Caco-2 (cell line): ENCODE results near the gene RHCG. TPM values are rescaled to one million over a fixed set of nuclear protein-coding genes. Genes with fewer than 3 reads are reported as not detected.

ENCODE experiments used
- BruUV-seq: library from RNA; stranded (reverse); fragments of 400-500 nt; replicated peaks from 2 replicates; lab custom pipeline; 2021; lab: Mats Ljungman, UMichigan
- CTCF ChIA-PET: fragments of 300-600 bp; sonication (Branson Sonifier 250); formaldehyde crosslinking; loops from one replicate; lab custom pipeline; 2022; ENCODE audit warnings: antibody characterized with exemption; lab: Charles Lee
- POLR2A ChIA-PET: fragments of 300-600 bp; sonication (Branson Sonifier 250); formaldehyde crosslinking; loops from one replicate; lab custom pipeline; 2022; ENCODE audit warnings: antibody characterized with exemption; lab: Charles Lee
- DNase-seq, 2 experiments: peaks; one replicate each; pipeline versions ENCODE4 v3.0.0 to v3.0.0-alpha.2; 2020 to 2022
- H3K27me3 ChIP-seq: replicated peaks from 2 replicates; pipeline ENCODE4 v1.6.0; 2011; ENCODE audit warnings: low read length; ENCODE audit not compliant: control insufficient read depth, insufficient read depth
- H3K36me3 ChIP-seq: 2 replicates; pipeline ENCODE4 v1.5.1; 2011; ENCODE audit warnings: low read length; ENCODE audit not compliant: control insufficient read depth, insufficient read depth
- H3K4me1 ChIP-seq: fragments of 250-450 bp; sonication (Bioruptor Pico); 2 replicates; pipeline ENCODE4 v1.5.1; 2020; ENCODE audit warnings: mild to moderate bottlenecking
- H3K4me3 ChIP-seq: 2 replicates; pipeline ENCODE4 v1.5.1; 2011; ENCODE audit warnings: low read depth, mild to moderate bottlenecking, control low read depth, low read length
- H3K9me3 ChIP-seq: fragments of 250-450 bp; sonication (Bioruptor Pico); 2 replicates; pipeline ENCODE4 v1.5.1; 2020; ENCODE audit warnings: mild to moderate bottlenecking, moderate library complexity
- H3K27ac Mint-ChIP-seq: one replicate; pipeline ENCODE4 v1.8.0; 2022; ENCODE audit warnings: mixed read lengths; ENCODE audit not compliant: unreplicated experiment
- H3K27me3 Mint-ChIP-seq: one replicate; pipeline ENCODE4 v1.8.0; 2022; ENCODE audit warnings: mixed read lengths; ENCODE audit not compliant: insufficient read depth, unreplicated experiment
- H3K36me3 Mint-ChIP-seq: one replicate; pipeline ENCODE4 v1.8.0; 2022; ENCODE audit warnings: mild to moderate bottlenecking, mixed read lengths; ENCODE audit not compliant: insufficient read depth, unreplicated experiment
- H3K4me1 Mint-ChIP-seq: one replicate; pipeline ENCODE4 v1.8.0; 2022; ENCODE audit warnings: low read depth, mixed read lengths; ENCODE audit not compliant: unreplicated experiment
- H3K4me3 Mint-ChIP-seq: one replicate; pipeline ENCODE4 v1.8.0; 2022; ENCODE audit warnings: mild to moderate bottlenecking, moderate library complexity, mixed read lengths; ENCODE audit not compliant: unreplicated experiment
- H3K9me3 Mint-ChIP-seq: one replicate; pipeline ENCODE4 v1.8.0; 2022; ENCODE audit warnings: mixed read lengths; ENCODE audit not compliant: unreplicated experiment
- CTCF ChIP-seq, 2 experiments: fragments of 200-600 bp in 1 of 2; IDR thresholded peaks; 1 replicate in 1 of 2; 2 replicates in 1 of 2; pipeline versions ENCODE4 v1.5.1 to v1.8.0; 2011 to 2022; ENCODE audit warnings: antibody characterized with exemption in 1 of 2, control low read depth in 1 of 2, inconsistent platforms in 1 of 2, low read depth in 1 of 2, low read length in 1 of 2, mild to moderate bottlenecking in 1 of 2, moderate library complexity in 1 of 2; ENCODE audit not compliant: insufficient read depth in 1 of 2, severe bottlenecking in 1 of 2, unreplicated experiment in 1 of 2
- intact Hi-C: fragments of 100-400 bp; cut with micrococcal nuclease; formaldehyde crosslinking; loops from one replicate; pipeline ENCODE4 v1.10.0; 2022; ENCODE audit not compliant: unreplicated experiment
- total RNA-seq: library from RNA; stranded (reverse); gene quantifications from 2 replicates; pipeline ENCODE4 v1.2.3, GENCODE V29; 2022

Gene RHCG
- total RNA-seq, 1 experiment from 2014 or later: not detected

GRCh38 chr15:89428246-89428645 lies 68.1 kb downstream of the RHCG start:
- ChIA-PET CTCF (interaction anchor here (1.6 kb wide), 1 partner anchor 11 kb away, joined by 4 read pairs; no protein-coding TSS in a partner anchor), POLR2A (interaction anchor here (0.6 to 1.3 kb wide), 2 partner anchors 52 to 147 kb away, joined by 3 to 5 read pairs; partner anchors contain the start of gene TICRR)

DNA sequence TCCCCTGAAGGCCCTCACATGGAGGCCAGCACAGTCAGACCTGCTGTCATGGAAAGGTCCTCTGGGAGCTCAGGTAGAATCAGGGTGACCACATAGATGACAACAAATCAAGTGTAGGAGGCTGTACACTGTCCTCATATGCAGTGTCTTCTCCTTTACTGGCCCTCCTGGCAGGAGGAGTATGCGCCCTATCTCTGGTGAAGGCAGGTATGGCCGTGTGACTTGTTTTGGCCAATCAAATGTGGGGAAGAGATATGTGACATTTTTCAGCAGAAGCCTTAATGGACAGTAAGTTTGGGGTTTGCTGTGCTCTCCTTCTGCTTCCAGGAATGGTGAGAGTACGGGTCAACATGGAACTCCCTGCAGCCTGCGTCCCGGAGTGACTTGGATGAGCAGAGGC lies 69.9 kb downstream of the RHCG start:
- H3K4me1 ChIP-seq: no peaks in the 10 kb centered on the region
- H3K36me3 ChIP-seq: no peaks in the 10 kb centered on the region
- no TSS peak for BruUV-seq
- H3K9me3 Mint-ChIP-seq: no peaks in the 10 kb centered on the region
- ChIA-PET CTCF (no interaction called here), POLR2A (no interaction called here)
- no peaks in the 10 kb centered on the region for H3K27me3 ChIP-seq
- no peaks in the 10 kb centered on the region for H3K36me3 Mint-ChIP-seq
- H3K27me3 Mint-ChIP-seq: no peaks in the 10 kb centered on the region
- no peak overlapping the region for H3K27ac Mint-ChIP-seq
- H3K4me1 Mint-ChIP-seq: peaks cover 7% of the 10 kb centered on the region
- no peak overlapping the region for H3K4me3 ChIP-seq
- no peak overlapping the region for H3K4me3 Mint-ChIP-seq
- H3K9me3 ChIP-seq: no peaks in the 10 kb centered on the region
- intact Hi-C loops: no loop called here
- no peak for DNase-seq
- no peak for TF ChIP-seq CTCF (IDR thresholded peaks at IDR 0.05; ENCODE audit: insufficient read depth in 1 of 2, low read depth in 1 of 2, low read length in 1 of 2, severe bottlenecking in 1 of 2, unreplicated experiment in 1 of 2)

More at GRCh38 chr15:89428246-89428645, 68.1 kb downstream of the RHCG start:
- H3K4me1 ChIP-seq: no peaks in the 10 kb centered on the region
- no peaks in the 10 kb centered on the region for H3K36me3 ChIP-seq
- Mint-ChIP-seq H3K36me3 (no peaks in the 10 kb centered on the region), H3K27ac (no peak overlapping the region), H3K4me1 (peaks cover 7% of the 10 kb centered on the region), H3K27me3 (no peaks in the 10 kb centered on the region), H3K4me3 (no peak overlapping the region), H3K9me3 (no peaks in the 10 kb centered on the region)
- no TSS peak for BruUV-seq
- no peaks in the 10 kb centered on the region for H3K27me3 ChIP-seq
- no peak for DNase-seq
- intact Hi-C loops: no loop called here
- no peak overlapping the region for H3K4me3 ChIP-seq
- H3K9me3 ChIP-seq: no peaks in the 10 kb centered on the region
- TF ChIP-seq CTCF (IDR thresholded peaks at IDR 0.05; ENCODE audit: insufficient read depth in 1 of 2, low read depth in 1 of 2, low read length in 1 of 2, severe bottlenecking in 1 of 2, unreplicated experiment in 1 of 2): no peak

- CTCF ChIA-PET: interaction anchor here (0.6 to 1.1 kb wide), 4 partner anchors 44 to 65 kb away, joined by 3 to 4 read pairs (median 4); no protein-coding TSS in a partner anchor
Observed at GRCh38 chr15:89423981-89424380, 72.4 kb downstream of the RHCG start.

More at GRCh38 chr15:89423981-89424380, 72.4 kb downstream of the RHCG start:
- H3K4me3 ChIP-seq: no peak overlapping the region
- H3K27me3 Mint-ChIP-seq: peaks cover 5% of the 10 kb centered on the region
- no peaks in the 10 kb centered on the region; the same call in 1 of the 2 replicates for H3K27me3 ChIP-seq
- no peaks in the 10 kb centered on the region for H3K9me3 Mint-ChIP-seq
- no peak overlapping the region for H3K27ac Mint-ChIP-seq
- DNase-seq: no peak
- no peak overlapping the region for H3K4me3 Mint-ChIP-seq
- intact Hi-C loops: no loop called here
- POLR2A ChIA-PET: no interaction called here
- H3K9me3 ChIP-seq: no peaks in the 10 kb centered on the region
- H3K4me1 ChIP-seq: no peaks in the 10 kb centered on the region
- no peaks in the 10 kb centered on the region for H3K36me3 ChIP-seq
- no peak for TF ChIP-seq CTCF (IDR thresholded peaks at IDR 0.05; ENCODE audit: insufficient read depth in 1 of 2, low read depth in 1 of 2, low read length in 1 of 2, severe bottlenecking in 1 of 2, unreplicated experiment in 1 of 2)
- H3K4me1 Mint-ChIP-seq: no peaks in the 10 kb centered on the region
- BruUV-seq: no TSS peak
- H3K36me3 Mint-ChIP-seq: no peaks in the 10 kb centered on the region

Other genes with a start within 250 kb of the RHCG start
- 63.1 and 64.1 TPM in 2 replicates for gene POLG, start 161.8 kb downstream of the RHCG start, total RNA-seq
- gene TICRR, start 78.9 kb upstream of the RHCG start, total RNA-seq: 23.6 and 24.1 TPM in 2 replicates
- gene KIF7, start 158.9 kb upstream of the RHCG start, total RNA-seq: 8.2 TPM in 2 replicates
- not detected in 2 replicates for gene PLIN1, start 182.8 kb upstream of the RHCG start, total RNA-seq
- 3.7 and 4.1 TPM in 2 replicates for gene PEX11A, start 194.2 kb upstream of the RHCG start, total RNA-seq
- gene WDR93, start 194.2 kb upstream of the RHCG start, total RNA-seq: 0.16 TPM in 1 of 2 replicates, not detected in the other